Smooth muscle cell (in vitro differentiated cells): ENCODE data around the gene RASSF3. TPM values are rescaled to one million over a fixed set of nuclear protein-coding genes. Genes with fewer than 3 reads are reported as not detected.

Experiments
- DNase-seq: peaks from one replicate; lab custom pipeline; 2025; ENCODE audit not compliant: unreplicated experiment; lab: John Stamatoyannopoulos, UW
- H2AFZ ChIP-seq: fragments of 200-600 bp; sonication (generic); 2 replicates; pipeline ENCODE4 v1.6.0; 2016; ENCODE audit warnings: antibody characterized with exemption, low read depth, mild to moderate bottlenecking
- H3F3A ChIP-seq: fragments of 200-600 bp; sonication (generic); 2 replicates; pipeline ENCODE4 v1.6.0; 2017; ENCODE audit warnings: antibody characterized with exemption, low read depth
- H3K27ac ChIP-seq: fragments of 200-600 bp; sonication (generic); 2 replicates; pipeline ENCODE4 v1.5.1; 2016; ENCODE audit warnings: low read depth, mild to moderate bottlenecking
- H3K27me3 ChIP-seq: fragments of 200-600 bp; sonication (generic); 2 replicates; pipeline ENCODE4 v1.6.1; 2016; ENCODE audit warnings: low read depth, mild to moderate bottlenecking
- H3K36me3 ChIP-seq: fragments of 200-600 bp; sonication (generic); 2 replicates; pipeline ENCODE4 v1.5.1; 2016; ENCODE audit warnings: low read depth
- H3K4me1 ChIP-seq: fragments of 200-600 bp; sonication (generic); 2 replicates; pipeline ENCODE4 v1.5.1; 2016; ENCODE audit warnings: low read depth
- H3K4me2 ChIP-seq: fragments of 200-600 bp; sonication (generic); 2 replicates; pipeline ENCODE4 v1.6.0; 2016; ENCODE audit warnings: mild to moderate bottlenecking
- H3K4me3 ChIP-seq: fragments of 200-600 bp; sonication (generic); 2 replicates; pipeline ENCODE4 v1.5.1; 2016; ENCODE audit warnings: mild to moderate bottlenecking
- H3K79me2 ChIP-seq: fragments of 200-600 bp; sonication (generic); 2 replicates; pipeline ENCODE4 v1.6.0; 2016; ENCODE audit warnings: low read depth, mild to moderate bottlenecking
- H3K9ac ChIP-seq: fragments of 200-600 bp; sonication (generic); 2 replicates; pipeline ENCODE4 v1.6.0; 2016; ENCODE audit warnings: low read depth
- H3K9me3 ChIP-seq: fragments of 200-600 bp; sonication (generic); replicated peaks from 2 replicates; pipeline ENCODE4 v1.5.1; 2016; ENCODE audit warnings: low read depth
- H4K20me1 ChIP-seq: fragments of 200-600 bp; sonication (generic); 2 replicates; pipeline ENCODE4 v1.6.0; 2016; ENCODE audit warnings: low read depth
- CTCF ChIP-seq: fragments of 200-600 bp; sonication (generic); IDR thresholded peaks from 2 replicates; pipeline ENCODE4 v1.5.1; 2017; ENCODE audit warnings: borderline replicate concordance, mild to moderate bottlenecking, antibody characterized with exemption; ENCODE audit not compliant: insufficient read depth, poor library complexity, severe bottlenecking
- WGBS: methylation state at CpG from one replicate; pipeline ENCODE4 v1.1.7; 2016; ENCODE audit warnings: low lambda C conversion rate; 5-methylcytosine and 5-hydroxymethylcytosine counted together
- polyA plus RNA-seq: library from polyadenylated mRNA; unstranded; fragments of >200 nt; fragmentation: Nextera tagmentation; extraction: Ambion mirVana; gene quantifications from 2 replicates; pipeline ENCODE4 v1.2.1, GENCODE V29; 2016
- total RNA-seq: library from RNA; depleted of rRNA; stranded (reverse); fragments of >200 nt; gene quantifications from 2 replicates; pipeline ENCODE4 v1.2.3, GENCODE V29; 2014

The RASSF3 gene
- 5.0 and 5.6 TPM in 2 replicates for total RNA-seq
- 1.2 and 1.4 TPM in 2 replicates for polyA plus RNA-seq

- peak; percentile 50 for DNase-seq
- peak within 1 kb of the TSS; percentile 91 for H3K4me3 ChIP-seq
- TF ChIP-seq CTCF = no peak
- H3K79me2 ChIP-seq = peaks cover 34% of the 10 kb centered on the region
- H3K36me3 ChIP-seq = no peaks in the 10 kb centered on the region
- H2AFZ ChIP-seq = peak within 1 kb of the TSS; percentile 90
- H4K20me1 ChIP-seq = peaks cover 3% of the 10 kb centered on the region
- H3K9me3 ChIP-seq = no peaks in the 10 kb centered on the region
- H3K9ac ChIP-seq = peak within 1 kb of the TSS; percentile 51
- H3F3A ChIP-seq = peaks cover 23% of the 10 kb centered on the region
- H3K27ac ChIP-seq = peak within 1 kb of the TSS; percentile 33
- peak within 1 kb of the TSS; percentile 99 for H3K4me2 ChIP-seq
- peaks cover 7% of the 10 kb centered on the region for H3K4me1 ChIP-seq
- WGBS = under 1% methylated on average over 33 of the region's 76 CpGs
- H3K27me3 ChIP-seq = no peaks in the 10 kb centered on the region
Measured at GRCh38 chr12:64610079-64610659, at the start of gene RASSF3. RASSF3 (plus strand) TSS chr12:64610495; CDS start chr12:64610633, 138 bp downstream.

GRCh38 chr12:64561302-64562136 lies 48.8 kb upstream of the RASSF3 start:
- H3K36me3 ChIP-seq = no peaks in the 10 kb centered on the region
- no peak overlapping the region for H2AFZ ChIP-seq
- H3K9me3 ChIP-seq = no peaks in the 10 kb centered on the region
- peaks cover 3% of the 10 kb centered on the region for H3K4me1 ChIP-seq
- 86% methylated on average over 9 of the region's 9 CpGs for WGBS
- no peaks in the 10 kb centered on the region for H3K79me2 ChIP-seq
- peak overlapping the region; percentile 15 for H3K4me2 ChIP-seq
- no peak overlapping the region for H3K4me3 ChIP-seq
- H3K9ac ChIP-seq = no peak overlapping the region
- H3K27ac ChIP-seq = no peak overlapping the region
- no peaks in the 10 kb centered on the region for H4K20me1 ChIP-seq
- H3K27me3 ChIP-seq = no peaks in the 10 kb centered on the region
- no peak for TF ChIP-seq CTCF
- H3F3A ChIP-seq = no peaks in the 10 kb centered on the region
- DNase-seq = no peak

- Histone ChIP-seq H3K27ac (no peak overlapping the region), H3K9ac (no peak overlapping the region), H4K20me1 (no peaks in the 10 kb centered on the region), H3K9me3 (no peaks in the 10 kb centered on the region), H3K79me2 (no peaks in the 10 kb centered on the region), H2AFZ (no peak overlapping the region), H3K36me3 (no peaks in the 10 kb centered on the region), H3F3A (no peaks in the 10 kb centered on the region), H3K4me1 (no peaks in the 10 kb centered on the region), H3K4me3 (no peak overlapping the region), H3K4me2 (no peak overlapping the region), H3K27me3 (no peaks in the 10 kb centered on the region)
- no peak for TF ChIP-seq CTCF
- WGBS = 84% methylated on average over 4 of the region's 4 CpGs
- no peak for DNase-seq
Measured at GRCh38 chr12:64566122-64566521, 44.2 kb upstream of the RASSF3 start.
